C1 segment of cervical spinal cord (tissue), 14 donors: ENCODE measurements around the gene CTNNA2.

Source experiments
- DNase-seq, 14 donors: peaks; one replicate each; lab custom pipeline; 2025; lab: John Stamatoyannopoulos, UW

The CTNNA2 gene

DNA sequence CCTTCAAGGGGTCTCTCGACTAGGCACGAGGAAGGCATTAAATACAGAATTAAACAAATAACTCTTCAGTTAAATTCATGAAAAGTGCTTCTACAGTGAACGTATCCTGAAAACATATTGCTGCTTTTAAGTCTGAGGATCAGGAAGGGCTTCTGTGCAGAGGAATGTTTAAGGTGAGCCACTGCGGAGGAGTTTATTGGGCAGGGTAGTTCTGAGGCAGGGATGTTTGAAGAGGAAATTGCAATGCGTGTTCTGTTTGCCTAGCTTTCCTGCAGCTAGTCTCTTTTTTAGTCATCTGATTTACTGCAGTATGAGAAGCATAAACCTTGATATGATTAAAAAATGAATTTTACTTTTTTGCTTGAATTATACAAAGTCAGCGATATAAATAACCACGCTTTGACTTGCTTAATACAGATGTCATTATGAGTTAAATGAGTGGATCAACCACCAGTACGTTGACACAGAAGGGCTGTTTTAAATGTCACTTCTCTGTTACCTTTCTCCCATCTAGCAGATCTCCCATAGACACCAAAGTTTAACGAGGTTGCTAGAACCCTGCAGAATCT, 98.7 kb downstream of the CTNNA2 start:
- no peak for DNase-seq

DNA sequence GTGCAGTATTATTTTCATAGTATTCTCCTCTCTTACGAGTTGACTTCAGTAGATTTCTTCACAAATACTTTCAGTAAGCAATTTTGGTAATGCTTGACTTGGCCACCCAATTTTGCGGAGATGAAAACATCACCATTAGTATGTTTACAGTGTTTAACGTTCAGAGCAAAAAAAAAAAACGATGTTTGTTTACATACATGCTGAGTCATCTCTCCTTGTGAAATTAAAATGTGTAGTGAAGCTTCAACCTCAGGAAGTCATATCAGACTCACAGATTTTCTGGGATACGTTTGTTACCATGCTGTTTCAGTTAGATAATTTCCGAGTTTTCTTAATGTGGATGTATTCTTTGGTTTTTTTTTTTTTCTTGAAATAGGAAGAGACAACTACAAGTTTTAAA, 100.1 kb downstream of the CTNNA2 start:
- DNase-seq, result no peak

GRCh38 chr2:79619442-79619841, 106.6 kb downstream of the CTNNA2 start:
- no peak for DNase-seq

DNA sequence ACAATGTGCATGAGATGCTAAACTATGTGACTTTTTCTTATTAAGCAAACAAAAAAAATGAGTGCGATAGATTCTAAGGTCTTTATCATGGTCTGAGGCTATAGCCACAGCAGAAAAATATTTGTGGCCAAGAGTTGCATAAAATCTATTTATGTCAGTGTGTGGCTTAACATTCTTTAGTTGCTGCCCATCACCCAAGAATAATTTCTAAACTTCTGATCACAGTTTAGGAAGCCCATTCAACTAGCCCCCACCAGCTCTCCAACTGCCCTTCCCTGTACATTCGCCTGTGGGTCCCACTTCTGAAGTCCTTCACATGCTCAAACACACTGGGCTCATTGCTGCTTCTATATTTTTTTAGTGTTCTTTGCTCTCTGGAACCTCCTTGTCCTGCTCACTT, 107.1 kb downstream of the CTNNA2 start:
- DNase-seq, result no peak

DNA sequence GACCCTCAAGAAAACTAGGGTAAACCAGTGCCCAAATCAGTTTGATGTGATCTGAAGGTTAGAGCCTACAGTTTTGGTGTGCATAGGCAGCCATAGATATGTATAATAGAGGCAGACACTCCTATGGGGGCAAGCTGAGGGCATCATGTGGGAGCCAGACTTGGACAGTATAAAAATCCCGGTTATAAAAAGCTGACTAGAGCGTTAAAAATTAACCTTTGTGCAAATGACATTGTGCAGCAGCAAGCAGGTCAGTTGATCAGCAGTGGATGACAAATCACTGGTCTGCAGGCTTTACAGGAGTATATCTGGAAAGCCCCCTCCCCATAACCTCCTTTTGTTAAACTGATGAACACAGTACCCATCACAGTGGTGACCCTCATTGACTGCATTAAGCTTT, 107.8 kb downstream of the CTNNA2 start:
- DNase-seq, result no peak

DNA sequence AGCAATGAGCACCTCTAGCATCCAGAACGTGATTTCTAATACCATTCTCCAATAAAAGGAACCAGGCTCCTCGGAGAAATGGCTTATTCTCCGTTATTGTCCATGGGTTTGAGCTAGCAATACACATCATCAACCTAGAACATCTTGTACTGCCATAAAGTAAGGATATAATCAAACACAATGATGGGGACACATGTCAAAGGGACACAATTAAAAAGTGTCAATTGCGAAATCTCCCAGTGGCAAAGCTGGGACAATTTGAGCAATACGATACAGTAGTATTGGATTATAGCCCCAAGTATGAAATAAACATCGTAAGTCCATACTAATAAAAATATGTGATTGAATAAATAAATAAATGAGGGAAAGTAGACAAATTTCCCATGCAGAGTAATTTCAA, 108.4 kb downstream of the CTNNA2 start:
- DNase-seq, result no peak

GRCh38 chr2:79621755-79622154, 108.9 kb downstream of the CTNNA2 start:
- DNase-seq, result no peak

DNA sequence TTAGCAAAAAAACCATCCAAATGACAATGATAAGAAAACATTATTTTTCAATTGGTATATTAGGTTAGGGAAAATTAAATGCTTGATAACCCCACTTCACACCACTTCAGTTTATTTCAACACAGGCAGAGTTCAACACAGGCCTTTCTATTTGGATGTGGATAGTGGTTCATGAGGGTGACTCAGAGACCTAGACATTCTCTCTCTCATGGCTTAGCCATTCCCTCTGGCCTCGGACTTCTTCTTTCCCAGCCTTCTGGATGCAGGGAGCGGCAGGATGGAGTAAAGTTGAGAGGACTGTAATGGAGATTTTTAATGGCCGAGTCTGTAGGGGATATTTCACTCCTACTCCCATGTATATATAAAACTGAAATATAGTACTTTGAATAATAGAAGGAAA, 109.7 kb downstream of the CTNNA2 start:
- DNase-seq, result no peak

GRCh38 chr2:79627237-79627636, 114.4 kb downstream of the CTNNA2 start:
- no peak for DNase-seq

DNA sequence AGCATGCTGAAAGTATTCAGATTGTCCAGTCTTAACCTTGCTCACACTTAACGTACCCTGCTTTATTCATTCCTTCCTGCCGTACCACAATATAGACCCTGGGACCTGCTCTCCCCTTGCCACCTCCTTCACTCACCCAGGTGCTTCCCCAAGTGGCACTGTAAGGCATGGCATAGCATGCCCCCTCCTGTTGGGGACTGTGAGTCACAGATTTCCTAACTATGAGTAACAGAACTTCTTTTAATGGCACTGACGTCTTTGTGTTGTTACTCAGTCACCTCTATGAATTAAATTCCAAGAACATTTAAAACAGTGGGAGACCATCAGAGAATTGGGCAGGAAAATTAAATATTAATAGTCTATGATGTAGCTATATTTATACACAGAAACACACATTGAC, 117.2 kb downstream of the CTNNA2 start:
- peak in 1 of 14 donors; percentile 1 for DNase-seq

DNA sequence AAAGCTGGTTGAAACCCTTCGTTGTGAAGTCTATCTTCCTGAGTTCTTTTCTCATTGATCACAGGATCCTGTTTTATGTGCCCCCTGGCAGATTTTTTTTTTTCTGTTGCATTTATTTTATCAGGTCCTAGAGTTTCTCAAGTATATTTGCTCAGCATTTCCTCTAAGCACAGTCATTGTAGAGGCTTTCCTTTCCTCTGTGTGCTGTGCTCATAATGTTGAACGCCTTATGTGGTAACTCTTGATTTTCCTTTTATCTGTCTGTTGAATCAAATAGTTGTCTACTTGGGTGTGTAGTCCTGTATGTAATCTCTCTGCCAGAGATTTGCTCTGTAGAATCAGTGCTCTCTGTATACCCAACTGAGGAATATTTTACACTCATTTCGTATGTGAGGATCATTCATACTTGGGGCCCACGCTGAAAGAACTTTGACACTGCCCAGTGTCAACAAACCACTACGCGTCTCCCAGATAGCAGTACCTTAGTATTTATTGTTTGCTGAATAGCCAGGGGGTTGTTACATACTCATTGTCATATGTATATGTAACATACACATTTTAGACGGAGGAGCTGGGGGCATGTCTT, 118.2 kb downstream of the CTNNA2 start:
- DNase-seq, result no peak

DNA sequence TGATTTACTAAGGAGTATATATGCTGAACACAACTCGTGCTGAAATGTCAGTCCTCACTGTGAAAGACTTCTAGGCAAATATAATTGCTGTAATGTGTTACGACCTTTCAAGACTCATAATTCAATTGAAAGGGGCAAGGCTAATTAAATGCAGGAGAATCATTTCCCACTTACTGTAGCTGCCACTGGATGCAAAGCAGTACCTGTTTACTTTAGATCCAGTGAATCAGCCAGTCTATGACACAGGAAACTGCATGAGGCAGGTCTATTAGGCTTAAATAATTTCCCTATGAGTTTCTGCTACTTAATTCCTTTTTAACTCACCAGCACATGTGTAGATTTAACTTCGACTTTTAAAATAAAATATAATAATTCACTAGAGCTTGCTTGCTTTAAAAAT, 125.6 kb downstream of the CTNNA2 start:
- DNase-seq, result no peak

DNA sequence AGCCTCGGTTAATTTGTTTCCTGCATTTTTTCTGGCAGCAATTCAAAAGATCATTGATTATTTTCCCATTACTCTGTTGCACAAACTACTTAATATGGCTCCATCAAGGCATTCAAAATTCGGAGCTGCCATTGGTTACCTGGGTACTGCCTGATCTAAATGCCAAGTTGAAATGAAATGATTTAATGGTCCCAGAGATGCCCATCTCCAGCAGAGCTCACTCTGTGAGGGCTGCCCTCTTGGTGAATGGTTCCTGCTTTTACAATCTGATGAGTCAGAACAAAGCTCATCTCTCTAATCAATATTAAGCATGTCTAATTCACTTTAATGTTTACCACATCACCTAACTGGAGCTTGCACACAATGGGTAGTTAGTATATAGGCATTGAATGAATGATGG, 126.1 kb downstream of the CTNNA2 start:
- no peak for DNase-seq

- no peak for DNase-seq
Measured at GRCh38 chr2:79640001-79640400, 127.2 kb downstream of the CTNNA2 start.

GRCh38 chr2:79649531-79649930, 136.7 kb downstream of the CTNNA2 start:
- DNase-seq, result no peak

GRCh38 chr2:79660557-79660956, 147.7 kb downstream of the CTNNA2 start:
- no peak for DNase-seq

GRCh38 chr2:79665091-79665490, 152.2 kb downstream of the CTNNA2 start:
- DNase-seq, result no peak

DNA sequence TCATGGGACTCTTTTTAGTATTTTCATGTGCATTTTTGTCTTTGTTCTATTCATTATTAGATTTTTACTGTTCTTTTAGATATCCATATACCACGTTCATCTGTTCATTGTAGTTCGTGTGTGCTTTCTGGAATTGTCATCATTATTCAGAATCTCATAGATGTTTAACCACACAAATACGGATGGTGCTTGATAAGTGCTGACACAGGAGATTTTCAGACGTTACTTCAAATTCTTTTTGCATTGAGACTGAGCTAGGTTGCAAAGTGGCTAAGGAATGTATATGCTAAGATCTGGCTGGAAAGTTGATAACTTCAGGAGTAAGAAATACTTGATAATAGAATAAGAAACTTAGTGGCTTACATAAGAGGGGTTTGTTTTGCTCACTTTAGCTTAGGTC, 153.6 kb downstream of the CTNNA2 start:
- DNase-seq, result no peak

- DNase-seq, result no peak
Measured at GRCh38 chr2:79669714-79670113, 156.9 kb downstream of the CTNNA2 start.

- DNase-seq, result no peak
Measured at GRCh38 chr2:79670198-79670597, 157.3 kb downstream of the CTNNA2 start.

DNA sequence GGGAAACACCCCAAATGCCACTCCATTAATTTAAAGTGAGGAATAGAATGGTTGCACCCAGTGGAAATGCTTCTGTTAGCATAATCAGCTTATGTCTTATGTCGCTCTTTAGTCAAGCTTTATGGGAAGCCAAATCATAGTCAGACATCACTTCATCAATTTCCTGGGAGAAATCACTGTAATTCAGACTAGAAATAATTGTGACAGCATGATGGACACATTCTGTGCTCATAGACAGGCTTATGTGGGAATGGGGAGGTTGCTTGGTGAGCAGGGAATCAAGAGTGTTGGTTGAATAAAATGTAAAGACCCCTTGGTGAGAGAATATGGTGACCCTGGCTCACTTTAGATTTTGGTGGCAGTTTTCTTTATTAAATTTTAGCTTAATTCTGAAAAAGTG, 174.0 kb downstream of the CTNNA2 start:
- no peak for DNase-seq

DNA sequence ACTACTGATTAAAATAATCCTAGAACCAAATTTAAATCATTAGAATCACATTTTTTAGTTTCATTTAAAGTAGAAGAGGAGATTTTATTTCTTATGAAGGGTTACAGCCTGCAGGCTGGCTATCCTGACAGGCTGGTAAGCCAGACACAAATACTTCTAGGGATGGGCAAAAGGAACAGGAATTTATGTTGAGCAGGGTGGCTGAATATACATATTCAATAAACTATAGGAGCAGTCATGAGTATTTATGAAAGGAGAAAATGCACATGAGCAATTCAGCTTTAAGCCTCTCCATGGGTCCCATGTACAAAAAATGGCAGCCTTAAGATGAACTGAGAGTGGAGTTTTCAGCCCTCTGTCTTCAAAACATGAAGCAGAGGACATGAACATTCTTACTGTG, 182.4 kb downstream of the CTNNA2 start:
- DNase-seq, result no peak

- no peak for DNase-seq
Measured at GRCh38 chr2:79697200-79697599, 184.3 kb downstream of the CTNNA2 start.

- no peak for DNase-seq
Measured at GRCh38 chr2:79700651-79701050, 187.8 kb downstream of the CTNNA2 start.
